NCI-H2107 (cell line): ENCODE data around the gene XKRX.
A peak's percentile ranks its signal among the peaks of the same experiment; 100 is the strongest.

Source experiments
- DNase-seq: peaks from one replicate; lab custom pipeline; 2025; lab: John Stamatoyannopoulos, UW

Gene XKRX

GRCh38 chrX:100928660-100929613, at the start of gene XKRX:
Gene XKRX, minus strand, starts transcription at chrX:100928917. Its CDS starts 613 bp downstream, at chrX:100928304.
- DNase-seq: peak; percentile 18

- DNase-seq: no peak
Observed at GRCh38 chrX:100976211-100976610, 47.5 kb upstream of the XKRX start.

- DNase-seq: no peak
Observed at GRCh38 chrX:100975212-100975611, 46.5 kb upstream of the XKRX start.

GRCh38 chrX:100973411-100973810, 44.7 kb upstream of the XKRX start:
- DNase-seq: no peak

- no peak for DNase-seq
Observed at GRCh38 chrX:100969936-100970335, 41.2 kb upstream of the XKRX start.

- no peak for DNase-seq
Observed at GRCh38 chrX:100969408-100969807, 40.7 kb upstream of the XKRX start, which contains the start of gene ARL13A. Gene ARL13A, plus strand, starts transcription at chrX:100969708. Its CDS starts 3,982 bp downstream, at chrX:100973690.

- no peak for DNase-seq
Observed at GRCh38 chrX:100964362-100964761, 35.6 kb upstream of the XKRX start.

- DNase-seq: no peak
Observed at GRCh38 chrX:100962811-100963210, 34.1 kb upstream of the XKRX start.

GRCh38 chrX:100948557-100948956, 19.8 kb upstream of the XKRX start:
- no peak for DNase-seq

- DNase-seq: no peak
Observed at GRCh38 chrX:100946299-100946927, 17.7 kb upstream of the XKRX start.

- no peak for DNase-seq
Observed at GRCh38 chrX:100944601-100945000, 15.9 kb upstream of the XKRX start.

GRCh38 chrX:100939333-100939732, 10.6 kb upstream of the XKRX start:
- DNase-seq: no peak

- no peak for DNase-seq
Observed at GRCh38 chrX:100935767-100936166, 7.0 kb upstream of the XKRX start.

GRCh38 chrX:100931925-100932285, 3.2 kb upstream of the XKRX start:
- DNase-seq: no peak

GRCh38 chrX:100931218-100931924, 2.7 kb upstream of the XKRX start:
- DNase-seq: no peak

GRCh38 chrX:100926453-100926852, 2.3 kb downstream of the XKRX start:
- DNase-seq: no peak

GRCh38 chrX:100924375-100924774, 4.3 kb downstream of the XKRX start:
- no peak for DNase-seq

- no peak for DNase-seq
Observed at GRCh38 chrX:100915562-100915961, 13.2 kb downstream of the XKRX start.

- no peak for DNase-seq
Observed at GRCh38 chrX:100913111-100913510, 15.6 kb downstream of the XKRX start.

GRCh38 chrX:100911731-100912130, 17.0 kb downstream of the XKRX start:
- no peak for DNase-seq

GRCh38 chrX:100905620-100906019, 23.1 kb downstream of the XKRX start:
- no peak for DNase-seq

GRCh38 chrX:100904433-100904832, 24.3 kb downstream of the XKRX start:
- no peak for DNase-seq
